Osteocyte (in vitro differentiated cells): ENCODE measurements around the gene OSBPL6. TPM values are rescaled to one million over a fixed set of nuclear protein-coding genes. Genes with fewer than 3 reads are reported as not detected.

Source experiments
- DNase-seq: peaks from one replicate; pipeline ENCODE4 v3.0.0; 2021; ENCODE audit warnings: mixed read lengths; ENCODE audit not compliant: unreplicated experiment; ENCODE audit errors: extremely low spot score
- H3K27ac Mint-ChIP-seq: one replicate; pipeline ENCODE4 v1.8.0; 2021; ENCODE audit warnings: mild to moderate bottlenecking, mixed read lengths; ENCODE audit not compliant: unreplicated experiment
- H3K27me3 Mint-ChIP-seq: one replicate; pipeline ENCODE4 v1.8.0; 2021; ENCODE audit warnings: mixed read lengths; ENCODE audit not compliant: unreplicated experiment
- H3K36me3 Mint-ChIP-seq: one replicate; pipeline ENCODE4 v1.8.0; 2021; ENCODE audit warnings: mixed read lengths; ENCODE audit not compliant: unreplicated experiment
- H3K4me1 Mint-ChIP-seq: one replicate; pipeline ENCODE4 v1.8.0; 2021; ENCODE audit warnings: mixed read lengths; ENCODE audit not compliant: unreplicated experiment
- H3K4me3 Mint-ChIP-seq: one replicate; pipeline ENCODE4 v1.8.0; 2021; ENCODE audit warnings: mild to moderate bottlenecking, moderate library complexity, mixed read lengths; ENCODE audit not compliant: unreplicated experiment
- H3K9me3 Mint-ChIP-seq: one replicate; pipeline ENCODE4 v1.8.0; 2021; ENCODE audit warnings: mixed read lengths; ENCODE audit not compliant: unreplicated experiment
- total RNA-seq: library from RNA; stranded (reverse); gene quantifications from 2 replicates; pipeline ENCODE4 v1.2.1, GENCODE V29; 2021
- TF ChIP-seq, protein P1 (sequence below): fragments of 200-600 bp; sonication (generic); IDR thresholded peaks from 2 replicates; pipeline ENCODE4 v1.5.0; 2021; ENCODE audit warnings: antibody characterized with exemption, mild to moderate bottlenecking, moderate library complexity

OSBPL6 gene
- total RNA-seq, 1 donor from 2014 or later, result 3.9 TPM

DNA sequence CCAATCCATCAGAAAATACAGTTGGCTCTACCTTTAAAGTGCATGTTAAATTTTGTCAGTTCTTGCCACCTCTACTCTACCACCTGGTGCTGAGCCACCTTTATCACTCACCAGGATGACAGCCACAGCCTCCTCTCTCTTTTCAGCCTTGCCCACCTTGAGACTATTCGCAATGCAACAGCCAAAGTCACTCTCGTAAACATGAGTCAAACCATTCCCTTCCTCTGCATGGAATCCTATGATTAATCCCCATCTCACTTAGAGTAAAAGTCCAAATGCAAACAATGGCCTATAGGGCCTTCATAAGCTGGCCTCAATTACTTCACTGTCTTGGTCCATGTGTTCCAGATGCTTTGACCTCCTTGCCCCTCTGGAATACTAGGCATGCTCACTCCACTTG, 5.8 kb upstream of the OSBPL6 start:
- Mint-ChIP-seq H3K36me3 (no peaks in the 10 kb centered on the region), H3K9me3 (no peaks in the 10 kb centered on the region), H3K27ac (no peak overlapping the region), H3K4me3 (no peak overlapping the region), H3K4me1 (peaks cover 2% of the 10 kb centered on the region), H3K27me3 (peaks cover 19% of the 10 kb centered on the region)
- no peak for DNase-seq
- TF ChIP-seq, protein P1, sequence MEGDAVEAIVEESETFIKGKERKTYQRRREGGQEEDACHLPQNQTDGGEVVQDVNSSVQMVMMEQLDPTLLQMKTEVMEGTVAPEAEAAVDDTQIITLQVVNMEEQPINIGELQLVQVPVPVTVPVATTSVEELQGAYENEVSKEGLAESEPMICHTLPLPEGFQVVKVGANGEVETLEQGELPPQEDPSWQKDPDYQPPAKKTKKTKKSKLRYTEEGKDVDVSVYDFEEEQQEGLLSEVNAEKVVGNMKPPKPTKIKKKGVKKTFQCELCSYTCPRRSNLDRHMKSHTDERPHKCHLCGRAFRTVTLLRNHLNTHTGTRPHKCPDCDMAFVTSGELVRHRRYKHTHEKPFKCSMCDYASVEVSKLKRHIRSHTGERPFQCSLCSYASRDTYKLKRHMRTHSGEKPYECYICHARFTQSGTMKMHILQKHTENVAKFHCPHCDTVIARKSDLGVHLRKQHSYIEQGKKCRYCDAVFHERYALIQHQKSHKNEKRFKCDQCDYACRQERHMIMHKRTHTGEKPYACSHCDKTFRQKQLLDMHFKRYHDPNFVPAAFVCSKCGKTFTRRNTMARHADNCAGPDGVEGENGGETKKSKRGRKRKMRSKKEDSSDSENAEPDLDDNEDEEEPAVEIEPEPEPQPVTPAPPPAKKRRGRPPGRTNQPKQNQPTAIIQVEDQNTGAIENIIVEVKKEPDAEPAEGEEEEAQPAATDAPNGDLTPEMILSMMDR, result no peak

DNA sequence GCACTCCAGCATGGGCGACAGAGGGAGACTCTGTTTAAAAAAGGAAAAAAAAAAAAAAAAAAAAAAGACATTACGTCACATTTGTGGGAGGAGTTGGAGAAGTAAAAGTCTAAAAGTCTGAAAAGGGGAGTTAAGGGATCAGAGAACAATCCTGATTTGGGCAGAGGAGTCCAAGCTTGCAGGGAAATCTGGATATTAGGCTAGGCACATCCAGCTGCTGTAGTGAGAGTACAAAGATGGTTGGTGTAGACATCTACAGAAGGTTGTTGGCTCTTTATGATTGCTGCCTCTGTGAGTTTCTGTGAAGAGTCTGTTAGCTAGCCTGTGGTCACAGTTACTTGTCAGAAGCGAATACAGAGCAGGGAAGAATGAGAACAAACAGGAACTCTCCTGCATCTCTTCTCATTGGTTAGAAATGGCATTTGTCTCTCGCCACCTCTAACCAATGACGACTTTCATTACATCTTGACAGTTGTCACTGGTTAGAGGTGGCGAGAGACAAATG, 3.3 kb upstream of the OSBPL6 start:
- Mint-ChIP-seq H3K9me3 (no peaks in the 10 kb centered on the region), H3K27me3 (peaks cover 8% of the 10 kb centered on the region), H3K36me3 (no peaks in the 10 kb centered on the region), H3K27ac (no peak overlapping the region), H3K4me3 (no peak overlapping the region), H3K4me1 (peaks cover 9% of the 10 kb centered on the region)
- TF ChIP-seq, protein P1, result no peak
- DNase-seq, result no peak

DNA sequence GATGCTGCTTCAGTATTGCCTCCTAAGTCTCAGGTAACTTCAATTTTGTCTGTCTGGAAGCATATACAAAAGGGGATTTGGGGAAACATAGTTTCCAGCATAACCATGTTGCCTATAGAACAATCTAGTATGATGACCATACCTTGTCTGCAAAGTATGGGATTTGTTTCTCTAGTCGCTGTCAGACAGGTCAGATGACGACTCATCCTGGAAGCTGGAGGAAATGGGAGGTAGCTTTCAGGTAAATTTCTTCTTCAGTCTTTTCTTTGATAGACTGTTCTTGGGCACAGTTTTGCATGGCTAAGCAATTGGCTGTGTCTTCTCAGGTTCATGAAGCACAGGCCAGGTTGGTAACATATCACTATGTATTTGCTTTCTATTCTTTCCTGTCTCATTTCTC, 2.8 kb upstream of the OSBPL6 start:
- Mint-ChIP-seq H3K36me3 (no peaks in the 10 kb centered on the region), H3K4me3 (no peak overlapping the region), H3K27ac (no peak overlapping the region), H3K4me1 (peaks cover 9% of the 10 kb centered on the region), H3K27me3 (peaks cover 8% of the 10 kb centered on the region), H3K9me3 (no peaks in the 10 kb centered on the region)
- DNase-seq, result no peak
- TF ChIP-seq, protein P1, result no peak

DNA sequence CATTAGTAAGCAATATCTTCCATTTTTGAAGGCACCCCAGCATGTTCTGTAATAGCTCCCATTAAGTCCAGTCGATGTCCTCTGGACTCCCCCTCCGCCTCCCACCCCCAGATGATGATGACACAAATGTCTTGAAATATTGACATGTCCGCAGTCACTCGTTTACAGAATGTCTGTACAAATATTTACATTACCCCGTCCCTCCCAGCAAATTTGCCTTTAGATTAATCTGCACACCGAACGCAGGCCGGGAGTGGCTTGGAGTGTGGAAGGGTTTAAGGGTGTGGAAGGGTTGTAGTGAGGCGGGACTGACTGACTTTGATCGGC, 853 bp upstream of the OSBPL6 start:
- peak overlapping the region; percentile 83 for H3K4me3 Mint-ChIP-seq
- peaks cover 8% of the 10 kb centered on the region for H3K27me3 Mint-ChIP-seq
- H3K36me3 Mint-ChIP-seq, result no peaks in the 10 kb centered on the region
- peaks cover 15% of the 10 kb centered on the region for H3K4me1 Mint-ChIP-seq
- peak overlapping the region; percentile 86 for H3K27ac Mint-ChIP-seq
- H3K9me3 Mint-ChIP-seq, result no peaks in the 10 kb centered on the region
- TF ChIP-seq, protein P1, result no peak
- DNase-seq, result no peak

DNA sequence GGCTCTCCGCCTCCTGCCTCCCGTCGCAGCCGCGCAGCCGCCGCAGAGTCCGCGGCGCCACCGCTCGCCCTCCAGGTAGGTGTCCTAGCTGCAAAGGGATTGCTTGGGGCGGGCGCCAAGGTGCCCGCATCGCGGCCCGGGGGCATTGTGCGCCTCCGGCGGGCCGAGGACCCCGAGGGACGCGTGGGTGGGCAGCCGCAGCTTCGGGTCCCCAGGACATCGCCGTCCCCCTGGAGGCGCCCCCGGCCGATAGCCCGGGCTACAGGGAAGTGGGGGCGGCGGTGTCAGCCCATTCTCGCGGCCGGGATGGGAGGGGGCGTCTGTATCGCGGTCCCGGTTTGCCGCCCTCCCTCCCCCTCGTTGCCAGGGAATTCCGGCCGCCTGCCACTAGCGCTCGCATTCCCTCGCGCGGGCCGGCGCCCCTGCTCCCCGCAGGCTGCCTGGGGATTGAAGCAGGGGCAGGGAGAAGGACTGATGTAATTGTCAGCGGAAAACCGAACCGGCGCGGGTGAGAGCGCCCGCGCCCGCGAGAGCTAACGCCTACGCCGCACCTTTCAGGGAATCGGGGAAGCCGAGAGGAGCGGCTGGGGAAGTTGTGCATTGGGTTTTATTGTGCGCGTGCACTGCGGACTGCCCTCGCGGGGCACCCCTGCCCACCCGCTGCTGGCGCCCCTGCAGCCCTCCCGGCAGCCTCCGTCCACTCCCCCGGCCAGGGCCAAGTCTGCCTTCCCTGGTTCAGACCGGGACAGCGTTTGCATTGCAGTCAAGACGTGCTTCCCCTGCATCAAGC, 483 bp downstream of the OSBPL6 start:
- H3K4me1 Mint-ChIP-seq, result peaks cover 15% of the 10 kb centered on the region
- no peaks in the 10 kb centered on the region for H3K9me3 Mint-ChIP-seq
- DNase-seq, result peak; percentile 87
- no peaks in the 10 kb centered on the region for H3K36me3 Mint-ChIP-seq
- TF ChIP-seq, protein P1, result no peak
- H3K4me3 Mint-ChIP-seq, result peak overlapping the region; percentile 86
- H3K27ac Mint-ChIP-seq, result peak overlapping the region; percentile 59
- H3K27me3 Mint-ChIP-seq, result peaks cover 8% of the 10 kb centered on the region
